Measurements from ENCODE around the gene PSD4. TPM values are rescaled to one million over a fixed set of nuclear protein-coding genes. Genes with fewer than 3 reads are reported as not detected.

PSD4 gene
- total RNA-seq, 1 experiment from 2014 or later, result 1.0 TPM

DNA sequence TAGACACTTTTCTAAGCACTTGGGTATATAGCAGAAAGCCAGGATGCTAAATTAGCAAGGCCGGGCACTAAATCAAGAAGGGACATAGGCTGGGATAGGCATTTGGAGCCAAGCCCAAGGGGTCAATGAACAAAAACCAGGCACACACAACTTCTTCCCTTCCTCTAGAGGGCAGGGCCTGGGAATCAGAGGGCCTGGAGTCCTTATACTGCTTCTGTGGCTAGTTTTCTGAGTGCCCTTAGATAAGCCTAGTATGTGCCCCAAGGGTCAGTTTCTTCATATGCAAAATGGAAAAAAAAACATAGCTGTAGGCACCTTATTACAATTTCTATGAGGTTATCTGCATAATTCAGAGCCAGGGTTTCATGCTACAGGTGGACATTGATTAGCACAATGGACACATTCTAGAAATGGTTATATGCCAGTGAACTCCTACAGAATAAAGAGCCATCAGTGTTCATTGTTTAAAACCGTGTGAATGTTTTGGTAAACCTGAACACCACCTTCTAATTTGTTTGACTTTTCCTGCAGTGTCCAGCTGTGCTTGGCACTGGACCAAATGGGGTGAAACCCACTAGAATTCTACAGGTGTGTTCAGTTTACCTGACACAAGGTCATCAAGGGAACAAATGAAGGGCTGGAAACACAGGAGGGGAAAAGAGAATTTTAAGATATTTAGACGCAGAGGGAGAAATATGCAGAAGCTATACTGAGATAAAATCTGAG is 55.4 kb downstream of the PSD4 start:
- H3T11ph ChIP-seq (ENCODE audit: low read length), result no peak overlapping the region
- WGBS (ENCODE audit: extremely low coverage, insufficient read length, low lambda C conversion rate), result no CpG with 5 or more reads among the region's 3 CpGs
- H3K23me2 ChIP-seq (ENCODE audit: insufficient read length, low read depth, low read length, poor library complexity, severe bottlenecking), result no peaks in the 10 kb centered on the region
- Mint-ChIP-seq H3K4me3 (no peak overlapping the region; a peak in 1 of 5 replicates), H3K4me1 (peaks cover 5 to 6% of the 10 kb centered on the region in 2 experiments), H3K27ac (peak overlapping the region in 1 of 3 experiments; percentile 11; a peak in 1 of 7 replicates), H3K36me3 (ENCODE audit: insufficient read depth in 1 of 3, low read depth in 3 of 3) (no peaks in the 10 kb centered on the region), H3K9me3 (no peaks in the 10 kb centered on the region), H3K27me3 (ENCODE audit: low read depth) (peaks cover 10% of the 10 kb centered on the region)
- H3K79me1 ChIP-seq (ENCODE audit: insufficient read depth, low read depth, low read length, poor library complexity, severe bottlenecking), result no peaks in the 10 kb centered on the region
- H3K79me2 ChIP-seq (ENCODE audit: insufficient read depth, low read length), result no peaks in the 10 kb centered on the region
- H3K23ac ChIP-seq (ENCODE audit: insufficient read length, low read depth, low read length), result no peak overlapping the region
- H3K18ac ChIP-seq (ENCODE audit: insufficient read length, low read depth, low read length), result no peak overlapping the region
- no peak overlapping the region for H3K27ac ChIP-seq (ENCODE audit: insufficient read length, low read depth, low read length)
- no peak overlapping the region for H2BK20ac ChIP-seq (ENCODE audit: low read depth, low read length, poor library complexity, severe bottlenecking)
- H4K91ac ChIP-seq (ENCODE audit: insufficient read length, low read depth, low read length), result no peak overlapping the region
- H3K56ac ChIP-seq (ENCODE audit: insufficient read length, low read depth, low read length), result no peak overlapping the region
- no peak overlapping the region for H2AFZ ChIP-seq (ENCODE audit: low read length)
- no peak overlapping the region for H4K5ac ChIP-seq (ENCODE audit: insufficient read length, low read depth, low read length)
- H2BK120ac ChIP-seq (ENCODE audit: low read depth, low read length, poor library complexity, severe bottlenecking), result no peak overlapping the region
- no peak overlapping the region for H4K8ac ChIP-seq (replicated peaks; ENCODE audit: insufficient read length, low read depth, low read length)
- H2BK5ac ChIP-seq (ENCODE audit: insufficient read length, low read length), result no peak overlapping the region
- no peaks in the 10 kb centered on the region for H4K20me1 ChIP-seq (ENCODE audit: control insufficient read depth, insufficient read depth, insufficient read length)
- H3K9ac ChIP-seq (ENCODE audit: extremely low read depth, insufficient read length, low read length), result no peak overlapping the region
- no peak overlapping the region for H3K14ac ChIP-seq (ENCODE audit: insufficient read depth, low read length)
- H3K4ac ChIP-seq (ENCODE audit: low read depth, low read length), result no peak overlapping the region
- H3K4me2 ChIP-seq (ENCODE audit: insufficient read depth, insufficient read length, low read length), result no peak overlapping the region
- no peaks in the 10 kb centered on the region for H3K27me3 ChIP-seq (ENCODE audit: insufficient read depth, low read length)
- TF ChIP-seq, protein P1, sequence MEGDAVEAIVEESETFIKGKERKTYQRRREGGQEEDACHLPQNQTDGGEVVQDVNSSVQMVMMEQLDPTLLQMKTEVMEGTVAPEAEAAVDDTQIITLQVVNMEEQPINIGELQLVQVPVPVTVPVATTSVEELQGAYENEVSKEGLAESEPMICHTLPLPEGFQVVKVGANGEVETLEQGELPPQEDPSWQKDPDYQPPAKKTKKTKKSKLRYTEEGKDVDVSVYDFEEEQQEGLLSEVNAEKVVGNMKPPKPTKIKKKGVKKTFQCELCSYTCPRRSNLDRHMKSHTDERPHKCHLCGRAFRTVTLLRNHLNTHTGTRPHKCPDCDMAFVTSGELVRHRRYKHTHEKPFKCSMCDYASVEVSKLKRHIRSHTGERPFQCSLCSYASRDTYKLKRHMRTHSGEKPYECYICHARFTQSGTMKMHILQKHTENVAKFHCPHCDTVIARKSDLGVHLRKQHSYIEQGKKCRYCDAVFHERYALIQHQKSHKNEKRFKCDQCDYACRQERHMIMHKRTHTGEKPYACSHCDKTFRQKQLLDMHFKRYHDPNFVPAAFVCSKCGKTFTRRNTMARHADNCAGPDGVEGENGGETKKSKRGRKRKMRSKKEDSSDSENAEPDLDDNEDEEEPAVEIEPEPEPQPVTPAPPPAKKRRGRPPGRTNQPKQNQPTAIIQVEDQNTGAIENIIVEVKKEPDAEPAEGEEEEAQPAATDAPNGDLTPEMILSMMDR (conservative IDR thresholded peaks at IDR 0.05), result peak; percentile 29; the same call in 2 of the 3 replicates
- no peaks in the 10 kb centered on the region for H3K4me1 ChIP-seq (ENCODE audit: insufficient read depth, low read length)
- no peak for DNase-seq
- H2BK15ac ChIP-seq (ENCODE audit: low read depth, low read length), result no peak overlapping the region
- H2AK5ac ChIP-seq (ENCODE audit: insufficient read length, low read length), result no peak overlapping the region
- no peaks in the 10 kb centered on the region for H3K9me3 ChIP-seq (ENCODE audit: control insufficient read depth, low read depth, low read length)
- H2BK12ac ChIP-seq (ENCODE audit: insufficient read length, low read depth, low read length), result no peak overlapping the region
